ENCODE measurements around the gene TOMM40.

GRCh38 chr19:44939668-44940067 lies 48.6 kb downstream of the TOMM40 start:
- TF ChIP-seq, protein P1, sequence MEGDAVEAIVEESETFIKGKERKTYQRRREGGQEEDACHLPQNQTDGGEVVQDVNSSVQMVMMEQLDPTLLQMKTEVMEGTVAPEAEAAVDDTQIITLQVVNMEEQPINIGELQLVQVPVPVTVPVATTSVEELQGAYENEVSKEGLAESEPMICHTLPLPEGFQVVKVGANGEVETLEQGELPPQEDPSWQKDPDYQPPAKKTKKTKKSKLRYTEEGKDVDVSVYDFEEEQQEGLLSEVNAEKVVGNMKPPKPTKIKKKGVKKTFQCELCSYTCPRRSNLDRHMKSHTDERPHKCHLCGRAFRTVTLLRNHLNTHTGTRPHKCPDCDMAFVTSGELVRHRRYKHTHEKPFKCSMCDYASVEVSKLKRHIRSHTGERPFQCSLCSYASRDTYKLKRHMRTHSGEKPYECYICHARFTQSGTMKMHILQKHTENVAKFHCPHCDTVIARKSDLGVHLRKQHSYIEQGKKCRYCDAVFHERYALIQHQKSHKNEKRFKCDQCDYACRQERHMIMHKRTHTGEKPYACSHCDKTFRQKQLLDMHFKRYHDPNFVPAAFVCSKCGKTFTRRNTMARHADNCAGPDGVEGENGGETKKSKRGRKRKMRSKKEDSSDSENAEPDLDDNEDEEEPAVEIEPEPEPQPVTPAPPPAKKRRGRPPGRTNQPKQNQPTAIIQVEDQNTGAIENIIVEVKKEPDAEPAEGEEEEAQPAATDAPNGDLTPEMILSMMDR (IDR thresholded peaks at IDR 0.05; ENCODE audit: poor library complexity): no peak
- TF ChIP-seq EZH2 (IDR thresholded peaks at IDR 0.05; ENCODE audit: borderline replicate concordance) (no peak), EZH2phosphoT487 (IDR thresholded peaks at IDR 0.05; ENCODE audit: low read depth, severe bottlenecking, unreplicated experiment) (no peak)

Measured in hepatocyte (in vitro differentiated cells).